LNCAP (cell line): ENCODE measurements around the gene PRKCA.

Source experiments
- TF ChIP-seq, protein P1 (sequence below): fragments of 450-650 bp; IDR thresholded peaks from 2 replicates; pipeline ENCODE4 v1.5.1; 2017; ENCODE audit warnings: mild to moderate bottlenecking

Gene PRKCA

DNA sequence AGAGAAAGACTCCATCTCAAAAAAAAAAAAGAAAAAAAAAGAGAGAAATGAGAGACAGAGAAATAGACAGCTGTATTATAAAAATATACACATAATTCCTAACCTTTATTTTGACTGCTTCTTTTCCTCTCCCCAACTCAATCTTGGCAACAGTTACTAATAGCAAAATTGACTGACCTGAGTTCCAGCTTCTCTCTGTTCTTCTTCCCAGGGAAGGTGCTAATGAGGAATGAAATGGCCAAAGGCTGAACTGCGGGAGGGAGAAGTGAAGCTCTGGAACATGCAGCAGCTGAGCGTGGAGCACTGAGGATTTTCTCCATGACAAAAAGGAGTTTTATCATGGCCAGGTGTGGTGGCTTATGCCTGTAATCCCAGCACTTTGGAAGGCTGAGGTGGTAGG lies 25.2 kb upstream of the PRKCA start:
- TF ChIP-seq, protein P1, sequence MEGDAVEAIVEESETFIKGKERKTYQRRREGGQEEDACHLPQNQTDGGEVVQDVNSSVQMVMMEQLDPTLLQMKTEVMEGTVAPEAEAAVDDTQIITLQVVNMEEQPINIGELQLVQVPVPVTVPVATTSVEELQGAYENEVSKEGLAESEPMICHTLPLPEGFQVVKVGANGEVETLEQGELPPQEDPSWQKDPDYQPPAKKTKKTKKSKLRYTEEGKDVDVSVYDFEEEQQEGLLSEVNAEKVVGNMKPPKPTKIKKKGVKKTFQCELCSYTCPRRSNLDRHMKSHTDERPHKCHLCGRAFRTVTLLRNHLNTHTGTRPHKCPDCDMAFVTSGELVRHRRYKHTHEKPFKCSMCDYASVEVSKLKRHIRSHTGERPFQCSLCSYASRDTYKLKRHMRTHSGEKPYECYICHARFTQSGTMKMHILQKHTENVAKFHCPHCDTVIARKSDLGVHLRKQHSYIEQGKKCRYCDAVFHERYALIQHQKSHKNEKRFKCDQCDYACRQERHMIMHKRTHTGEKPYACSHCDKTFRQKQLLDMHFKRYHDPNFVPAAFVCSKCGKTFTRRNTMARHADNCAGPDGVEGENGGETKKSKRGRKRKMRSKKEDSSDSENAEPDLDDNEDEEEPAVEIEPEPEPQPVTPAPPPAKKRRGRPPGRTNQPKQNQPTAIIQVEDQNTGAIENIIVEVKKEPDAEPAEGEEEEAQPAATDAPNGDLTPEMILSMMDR = no peak

DNA sequence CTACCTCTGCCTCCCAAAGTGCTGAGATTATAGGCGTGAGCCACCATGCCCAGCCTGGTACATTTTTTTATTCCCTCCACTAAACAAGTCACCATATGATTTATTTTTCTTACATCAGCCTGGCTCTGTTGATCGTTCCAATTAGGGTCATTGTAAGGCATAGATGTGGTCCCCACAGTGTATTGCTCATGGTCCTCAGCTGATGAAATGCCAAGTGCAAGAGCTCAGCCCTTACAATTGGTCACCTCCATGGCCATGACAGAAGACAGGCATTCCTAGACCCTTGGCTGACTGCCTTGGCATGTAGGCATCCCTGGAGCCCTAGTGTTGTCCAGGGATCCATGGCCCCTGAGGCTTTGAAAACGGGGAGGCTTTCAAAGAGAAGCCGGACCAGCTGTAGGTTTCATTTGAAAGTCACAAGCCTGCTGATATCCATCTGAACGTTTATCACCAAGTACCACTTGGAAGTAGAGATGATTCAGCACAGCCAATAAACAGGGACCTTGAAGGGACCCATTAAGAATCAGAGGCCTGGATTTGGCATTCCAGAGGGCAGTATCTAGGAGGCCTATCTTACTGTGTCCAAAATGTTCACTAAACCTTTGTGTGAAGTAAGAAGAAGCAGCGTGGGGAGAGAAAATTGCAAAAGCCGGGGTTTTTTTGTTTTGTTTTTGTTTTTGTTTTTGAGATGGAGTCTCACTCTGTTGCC lies 20.6 kb upstream of the PRKCA start:
- TF ChIP-seq, protein P1 = no peak

DNA sequence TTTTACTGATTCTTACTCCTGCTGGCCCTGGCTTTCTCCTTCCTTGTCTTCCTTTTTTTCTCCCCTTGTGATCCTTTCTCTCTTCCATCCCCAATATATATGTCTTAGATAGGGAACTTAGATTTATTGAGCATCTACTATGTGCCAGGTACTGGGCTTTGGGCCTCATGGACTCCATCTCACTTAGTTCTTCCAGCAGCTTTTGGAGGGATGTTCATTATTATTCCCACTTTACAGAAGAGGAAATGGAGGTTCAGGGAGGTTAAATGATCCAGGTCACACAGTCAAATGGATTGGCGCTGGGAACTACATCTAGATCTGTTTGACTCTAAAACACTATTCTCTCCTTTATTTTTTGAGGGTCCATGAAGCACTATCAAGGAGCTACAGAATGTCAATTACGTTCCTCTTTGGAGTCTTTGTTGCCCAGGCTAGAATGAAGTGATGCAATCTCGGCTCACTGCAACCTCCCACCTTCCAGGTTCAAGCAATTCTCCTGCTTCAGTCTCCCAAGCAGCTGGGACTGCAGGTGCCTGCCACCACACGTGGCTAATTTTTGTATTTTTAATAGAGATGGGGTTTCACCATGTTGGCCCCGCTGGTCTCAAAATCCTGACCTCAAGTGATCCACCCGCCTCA lies 19.0 kb upstream of the PRKCA start:
- TF ChIP-seq, protein P1 = no peak

DNA sequence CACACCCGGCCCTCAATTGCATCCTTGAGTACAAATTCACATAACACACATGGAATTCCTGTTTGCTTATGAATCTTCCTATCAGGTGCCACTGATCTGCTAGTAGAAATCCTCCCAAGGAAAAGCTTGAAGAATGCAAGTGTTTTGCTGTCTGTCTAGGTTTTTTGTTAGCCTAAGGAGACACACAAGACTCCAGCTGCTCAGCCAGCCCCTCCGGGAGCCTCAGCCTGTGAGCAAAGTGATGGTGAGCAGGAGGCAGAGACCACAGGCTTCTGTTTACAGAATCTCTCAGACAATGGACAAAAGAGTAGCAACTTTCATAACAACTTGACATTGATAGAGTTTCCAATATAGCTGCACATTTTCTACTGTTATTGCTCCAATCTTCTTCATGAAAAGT lies 18.4 kb upstream of the PRKCA start:
- TF ChIP-seq, protein P1 = no peak

DNA sequence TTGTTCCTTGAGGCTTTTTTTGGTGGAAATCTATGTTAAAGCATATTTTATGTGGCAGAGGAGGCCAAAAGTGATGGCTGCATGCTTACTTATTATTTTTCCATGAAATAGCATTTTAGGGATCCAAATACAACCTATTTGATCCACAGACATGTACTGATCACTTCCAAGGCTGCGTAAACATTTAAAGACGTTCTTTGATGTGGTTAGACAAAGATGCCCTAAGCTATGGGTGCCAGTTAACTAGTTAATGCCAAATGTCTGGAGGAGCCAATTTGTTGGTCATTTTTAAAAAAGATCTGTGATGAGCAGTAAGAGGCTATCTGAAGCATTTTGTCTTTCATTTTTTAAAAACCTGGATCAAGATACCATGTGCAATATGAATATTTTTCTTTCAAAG lies 17.3 kb upstream of the PRKCA start:
- TF ChIP-seq, protein P1 = no peak

DNA sequence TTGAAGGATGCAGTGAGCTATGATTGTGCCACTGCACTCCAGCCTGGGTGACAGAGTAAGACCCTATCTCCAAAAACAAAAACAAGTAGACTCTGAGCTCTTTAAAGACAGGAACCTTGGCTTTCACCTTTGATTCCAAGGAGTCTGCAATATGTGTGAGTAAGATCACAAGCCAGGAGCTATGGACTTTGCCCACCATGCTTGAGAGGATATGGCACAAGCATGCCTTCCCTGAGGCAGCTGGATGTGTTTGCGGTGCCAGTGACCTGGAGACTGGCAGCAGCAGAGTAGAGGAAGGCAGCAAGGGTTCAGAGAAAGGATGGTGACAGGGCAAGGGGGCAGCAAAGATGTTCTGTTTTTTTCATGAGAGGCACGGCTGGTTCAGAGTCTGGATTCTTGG lies 14.5 kb upstream of the PRKCA start:
- TF ChIP-seq, protein P1 = no peak

DNA sequence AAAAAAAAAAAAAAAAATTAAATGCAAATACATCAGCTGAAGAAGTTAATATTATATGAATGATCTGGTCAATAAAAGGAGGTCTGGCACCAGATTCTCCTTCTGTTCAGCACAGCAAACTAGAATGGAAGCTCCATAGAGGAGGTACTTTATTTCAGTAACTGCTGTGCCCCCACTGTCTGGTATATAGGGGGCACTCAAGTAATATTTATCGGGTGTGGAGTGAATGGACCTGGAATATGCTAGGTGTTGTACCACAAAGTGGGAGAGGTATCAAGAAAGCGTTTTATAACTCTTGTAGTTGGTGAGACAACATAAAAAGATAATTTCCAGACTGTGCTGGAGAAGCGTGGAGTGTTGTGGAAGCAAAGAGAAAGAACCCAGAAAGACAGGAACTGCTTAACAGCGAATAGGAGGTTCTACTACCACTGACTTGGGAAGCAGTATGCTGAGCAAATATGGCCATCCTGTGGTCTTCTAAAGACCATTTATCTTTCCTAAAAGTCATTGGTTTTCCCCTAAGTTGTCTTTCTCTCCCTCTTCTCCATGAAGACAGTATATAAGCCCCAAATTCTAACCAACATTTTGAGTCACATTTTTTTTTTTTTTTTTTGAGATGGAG lies 12.2 kb upstream of the PRKCA start:
- TF ChIP-seq, protein P1 = no peak
